Tibial nerve (tissue), 4 donors: ENCODE results near the gene FRMD4A. TPM values are rescaled to one million over a fixed set of nuclear protein-coding genes. Genes with fewer than 3 reads are reported as not detected.

Experiments used
- DNase-seq, 2 donors: peaks; one replicate each; pipeline ENCODE4 v3.0.0-alpha.2; 2019; ENCODE audit warnings: low spot score in 2 of 2
- H3K27ac ChIP-seq, 4 donors: fragments of 200-600 bp; sonication (generic) in 3 of 4; one replicate each; pipeline ENCODE4 v1.5.1; 2017 to 2019; ENCODE audit warnings: mild to moderate bottlenecking in 1 of 4
- H3K27me3 ChIP-seq, 2 donors: fragments of 200-600 bp; sonication (generic) in 1 of 2; one replicate each; pipeline versions ENCODE4 v1.5.1 to v1.6.0; 2017 to 2019
- H3K36me3 ChIP-seq, 3 donors: fragments of 200-600 bp; sonication (generic); one replicate each; pipeline ENCODE4 v1.5.1; 2018 to 2019
- H3K4me1 ChIP-seq, 4 donors: fragments of 200-600 bp; sonication (generic) in 3 of 4; one replicate each; pipeline ENCODE4 v1.5.1; 2017 to 2019
- H3K4me3 ChIP-seq, 4 donors: fragments of 200-600 bp; sonication (generic) in 3 of 4; one replicate each; pipeline ENCODE4 v1.5.1; 2017 to 2019; ENCODE audit warnings: mild to moderate bottlenecking in 1 of 4, moderate library complexity in 1 of 4
- H3K9me3 ChIP-seq, 4 donors: fragments of 200-600 bp; sonication (generic) in 3 of 4; one replicate each; pipeline ENCODE4 v1.5.1; 2017 to 2019
- EP300 ChIP-seq, 2 donors: sonication (generic); formaldehyde crosslinking; IDR thresholded peaks; one replicate each; pipeline ENCODE4 v1.6.1; 2017; ENCODE audit warnings: antibody characterized with exemption in 2 of 2, mild to moderate bottlenecking in 1 of 2
- POLR2A ChIP-seq, 2 donors: fragments of 450-650 bp; IDR thresholded peaks; one replicate each; pipeline ENCODE4 v1.6.1; 2017; ENCODE audit warnings: antibody characterized with exemption in 2 of 2, mild to moderate bottlenecking in 2 of 2, moderate library complexity in 2 of 2
- WGBS, 2 donors: methylation state at CpG; one replicate each; pipeline ENCODE4 v1.1.5; 2018; 5-methylcytosine and 5-hydroxymethylcytosine counted together
- total RNA-seq, 4 donors: library from RNA; depleted of rRNA; stranded (reverse); fragments of >200 nt; gene quantifications; one replicate each; pipeline ENCODE4 v1.1.0, GENCODE V29; 2016
- TF ChIP-seq, protein P1 (sequence below), 5 experiments: fragments of 200-600 bp in 3 of 5; fragments of 450-650 bp in 2 of 5; sonication (generic) in 3 of 5; IDR thresholded peaks; one replicate each; pipeline ENCODE4 v1.5.1; 2016 to 2019; ENCODE audit warnings: antibody characterized with exemption in 5 of 5, mild to moderate bottlenecking in 3 of 5, moderate library complexity in 2 of 5

The FRMD4A gene
- total RNA-seq, 4 donors from 2014 or later, result 39.8 to 89.7 (median 53.9) TPM

GRCh38 chr10:13803566-13804554 lies 526.9 kb downstream of the FRMD4A start:
- DNase-seq, result no peak
- Histone ChIP-seq H3K36me3 (peaks cover 0 to 9% (median 0%) of the 10 kb centered on the region in 3 donors), H3K27me3 (no peaks in the 10 kb centered on the region), H3K4me3 (no peak overlapping the region), H3K27ac (no peak overlapping the region), H3K9me3 (no peaks in the 10 kb centered on the region), H3K4me1 (peaks cover 0 to 27% (median 0%) of the 10 kb centered on the region in 4 donors)
- TF ChIP-seq POLR2A (IDR thresholded peaks at IDR 0.05), result no peak
- TF ChIP-seq, protein P1, sequence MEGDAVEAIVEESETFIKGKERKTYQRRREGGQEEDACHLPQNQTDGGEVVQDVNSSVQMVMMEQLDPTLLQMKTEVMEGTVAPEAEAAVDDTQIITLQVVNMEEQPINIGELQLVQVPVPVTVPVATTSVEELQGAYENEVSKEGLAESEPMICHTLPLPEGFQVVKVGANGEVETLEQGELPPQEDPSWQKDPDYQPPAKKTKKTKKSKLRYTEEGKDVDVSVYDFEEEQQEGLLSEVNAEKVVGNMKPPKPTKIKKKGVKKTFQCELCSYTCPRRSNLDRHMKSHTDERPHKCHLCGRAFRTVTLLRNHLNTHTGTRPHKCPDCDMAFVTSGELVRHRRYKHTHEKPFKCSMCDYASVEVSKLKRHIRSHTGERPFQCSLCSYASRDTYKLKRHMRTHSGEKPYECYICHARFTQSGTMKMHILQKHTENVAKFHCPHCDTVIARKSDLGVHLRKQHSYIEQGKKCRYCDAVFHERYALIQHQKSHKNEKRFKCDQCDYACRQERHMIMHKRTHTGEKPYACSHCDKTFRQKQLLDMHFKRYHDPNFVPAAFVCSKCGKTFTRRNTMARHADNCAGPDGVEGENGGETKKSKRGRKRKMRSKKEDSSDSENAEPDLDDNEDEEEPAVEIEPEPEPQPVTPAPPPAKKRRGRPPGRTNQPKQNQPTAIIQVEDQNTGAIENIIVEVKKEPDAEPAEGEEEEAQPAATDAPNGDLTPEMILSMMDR (IDR thresholded peaks at IDR 0.05), result no peak
- TF ChIP-seq EP300 (IDR thresholded peaks at IDR 0.05), result no peak
- WGBS, 2 donors, result 65% methylated on average over 18 of the region's 18 CpGs

GRCh38 chr10:13801907-13802288 lies 528.8 kb downstream of the FRMD4A start:
- Histone ChIP-seq H3K4me3 (no peak overlapping the region), H3K36me3 (peaks cover 0 to 2% (median 0%) of the 10 kb centered on the region in 3 donors), H3K4me1 (peaks cover 0 to 16% (median 0%) of the 10 kb centered on the region in 4 donors), H3K9me3 (no peaks in the 10 kb centered on the region), H3K27me3 (no peaks in the 10 kb centered on the region), H3K27ac (no peak overlapping the region)
- WGBS, 2 donors, result 85 to 87% methylated on average over 2 of the region's 2 CpGs
- TF ChIP-seq POLR2A (IDR thresholded peaks at IDR 0.05) (no peak), EP300 (IDR thresholded peaks at IDR 0.05) (no peak)
- TF ChIP-seq, protein P1 (IDR thresholded peaks at IDR 0.05), result no peak
- no peak for DNase-seq

GRCh38 chr10:13801156-13801906 lies 529.4 kb downstream of the FRMD4A start:
- Histone ChIP-seq H3K27ac (no peak overlapping the region), H3K27me3 (no peaks in the 10 kb centered on the region), H3K36me3 (peaks cover 0 to 2% (median 0%) of the 10 kb centered on the region in 3 donors), H3K4me3 (no peak overlapping the region), H3K4me1 (peaks cover 0 to 15% (median under 1%) of the 10 kb centered on the region in 4 donors), H3K9me3 (no peaks in the 10 kb centered on the region)
- DNase-seq, result no peak
- TF ChIP-seq, protein P1 (IDR thresholded peaks at IDR 0.05), result no peak
- no peak for TF ChIP-seq EP300 (IDR thresholded peaks at IDR 0.05)
- TF ChIP-seq POLR2A (IDR thresholded peaks at IDR 0.05), result no peak
- WGBS, 2 donors, result 84 to 86% methylated on average over 8 of the region's 8 CpGs

DNA sequence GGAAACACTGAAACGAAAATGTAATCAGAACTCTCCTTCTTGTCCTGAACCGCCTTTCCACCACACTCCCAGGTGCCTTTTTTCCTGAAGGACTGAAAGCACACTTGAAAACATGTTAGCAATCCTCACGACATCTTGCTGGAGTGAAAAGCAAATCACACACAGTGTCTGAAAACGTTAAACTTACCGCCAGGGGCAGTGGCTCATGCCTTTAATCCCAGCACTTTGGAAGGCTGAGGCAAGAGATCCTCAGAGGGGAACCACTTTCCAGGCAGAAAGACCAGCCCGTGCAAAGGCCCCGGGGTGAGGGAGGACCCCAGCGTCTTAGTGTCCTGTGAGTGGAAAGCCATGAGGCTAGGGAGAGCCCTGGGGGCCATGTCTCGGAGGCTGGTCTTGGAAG lies 533.6 kb downstream of the FRMD4A start:
- peaks cover 0 to 28% (median 0%) of the 10 kb centered on the region in 3 donors for H3K36me3 ChIP-seq
- no peak for DNase-seq
- peaks cover 0 to 17% (median 8%) of the 10 kb centered on the region in 4 donors for H3K4me1 ChIP-seq
- no peaks in the 10 kb centered on the region for H3K27me3 ChIP-seq
- WGBS, 2 donors, result 88 to 90% methylated on average over 9 of the region's 9 CpGs
- TF ChIP-seq EP300 (IDR thresholded peaks at IDR 0.05), result no peak
- TF ChIP-seq POLR2A (IDR thresholded peaks at IDR 0.05), result no peak
- TF ChIP-seq, protein P1 (IDR thresholded peaks at IDR 0.05), result no peak
- H3K27ac ChIP-seq, result no peak overlapping the region
- no peak overlapping the region for H3K4me3 ChIP-seq
- no peaks in the 10 kb centered on the region for H3K9me3 ChIP-seq
